Measurements from ENCODE around the gene SOX5.
"Not testable (repeated sequence)": the region's sequence is repeated elsewhere in the genome, so short reads cannot be mapped to it uniquely, and the experiment has no call there.

SOX5 gene

DNA sequence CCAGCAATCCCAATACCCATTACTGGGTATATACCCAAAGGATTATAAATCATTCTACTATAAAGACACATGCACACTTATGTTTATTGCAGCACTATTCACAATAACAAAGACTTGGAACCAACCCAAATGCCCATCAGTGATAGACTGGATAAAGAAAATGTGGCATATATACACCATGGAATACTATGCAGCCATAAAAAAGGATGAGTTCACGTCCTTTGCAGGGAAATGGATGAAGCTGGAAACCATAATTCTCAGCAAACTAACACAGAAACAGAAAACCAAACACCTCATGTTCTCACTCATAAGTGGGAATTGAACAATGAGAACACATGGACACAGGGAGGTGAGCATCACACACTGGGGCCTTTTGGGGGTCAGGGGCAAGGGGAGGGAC, 72.9 kb downstream of the SOX5 start:
- not testable (repeated sequence) for H3K36me3 ChIP-seq (ENCODE audit: insufficient read depth, low read depth, low read length); H3K27me3 ChIP-seq (ENCODE audit: insufficient read depth, low read length); H3K27ac ChIP-seq (ENCODE audit: low read length); H3K4me3 ChIP-seq (ENCODE audit: low read length); H3K9me3 ChIP-seq (ENCODE audit: insufficient read depth, low read depth, low read length); H3K4me1 ChIP-seq (ENCODE audit: insufficient read depth, low read length); H3K9ac ChIP-seq (ENCODE audit: low read depth, low read length)

DNA sequence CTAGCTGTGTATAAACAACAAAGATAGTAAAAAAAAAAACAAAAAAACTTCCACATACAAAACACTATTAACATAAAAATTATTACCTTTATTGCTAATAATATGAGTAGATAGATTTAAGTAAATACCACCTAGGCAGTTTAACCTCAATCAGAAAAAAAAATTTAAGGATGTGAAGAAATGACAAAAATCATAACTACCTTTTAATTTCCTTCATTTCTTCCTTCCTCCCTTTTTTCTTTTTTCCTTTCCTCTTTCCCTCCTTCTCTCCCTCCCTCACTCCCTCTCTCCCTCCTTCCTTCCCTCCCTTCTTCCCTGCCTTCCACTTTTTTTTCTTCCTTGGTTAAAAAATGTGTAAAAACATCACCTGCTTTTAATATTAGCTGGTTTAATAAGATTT, 81.7 kb downstream of the SOX5 start:
- Histone ChIP-seq H3K36me3 (ENCODE audit: insufficient read depth, low read depth, low read length) (no peaks in the 10 kb centered on the region), H3K27me3 (ENCODE audit: insufficient read depth, low read length) (no peaks in the 10 kb centered on the region), H3K4me3 (ENCODE audit: low read length) (no peak overlapping the region), H3K9me3 (ENCODE audit: insufficient read depth, low read depth, low read length) (no peaks in the 10 kb centered on the region), H3K4me1 (ENCODE audit: insufficient read depth, low read length) (no peaks in the 10 kb centered on the region), H3K9ac (ENCODE audit: low read depth, low read length) (no peak overlapping the region), H3K27ac (ENCODE audit: low read length) (no peak overlapping the region)

DNA sequence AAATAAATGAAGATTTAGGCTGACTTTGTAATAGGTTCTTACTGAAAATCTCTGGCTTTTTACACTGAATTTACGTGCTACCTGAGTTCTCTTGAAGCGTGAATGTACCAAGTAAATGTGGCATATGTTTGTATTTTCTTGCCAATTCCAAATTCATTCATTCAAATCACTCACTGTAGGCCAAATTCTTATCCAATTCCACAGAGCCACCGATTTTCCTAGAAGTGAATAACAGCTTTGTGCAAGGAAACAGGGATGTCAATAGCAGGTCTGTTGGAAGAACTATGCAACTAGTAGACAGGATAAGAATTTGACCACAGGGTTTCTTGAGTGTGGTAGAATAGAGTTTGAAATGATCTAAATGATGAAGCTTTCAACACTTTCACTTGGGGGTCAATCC, 86.8 kb downstream of the SOX5 start:
- Histone ChIP-seq H3K9me3 (ENCODE audit: insufficient read depth, low read depth, low read length) (0 out of 2 replicates have a peak, but pooled peaks cover 6% of the 10 kb centered on the region), H3K4me1 (ENCODE audit: insufficient read depth, low read length) (no peaks in the 10 kb centered on the region), H3K9ac (ENCODE audit: low read depth, low read length) (no peak overlapping the region), H3K27ac (ENCODE audit: low read length) (no peak overlapping the region), H3K4me3 (ENCODE audit: low read length) (no peak overlapping the region), H3K27me3 (ENCODE audit: insufficient read depth, low read length) (no peaks in the 10 kb centered on the region), H3K36me3 (ENCODE audit: insufficient read depth, low read depth, low read length) (no peaks in the 10 kb centered on the region)

DNA sequence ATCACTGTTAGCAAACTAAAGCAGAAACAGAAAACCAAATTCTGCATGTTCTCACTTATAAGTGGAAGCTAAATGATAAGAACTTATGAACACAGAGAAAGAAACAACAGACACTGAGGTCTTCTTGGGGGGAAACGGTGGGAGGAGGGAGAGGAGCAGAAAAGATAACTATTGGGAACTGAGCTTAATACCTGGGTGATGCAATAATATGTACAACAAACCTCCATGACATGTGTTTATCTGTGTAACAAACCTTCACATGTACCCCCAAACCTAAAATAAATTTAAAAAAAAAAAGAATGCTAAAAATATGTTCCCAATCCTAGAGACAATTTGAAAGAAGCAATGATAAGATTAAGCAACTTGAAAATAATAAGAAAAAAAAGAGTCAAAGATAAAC, 89.5 kb downstream of the SOX5 start:
- no peak overlapping the region for H3K9ac ChIP-seq (ENCODE audit: low read depth, low read length)
- no peak overlapping the region for H3K27ac ChIP-seq (ENCODE audit: low read length)

DNA sequence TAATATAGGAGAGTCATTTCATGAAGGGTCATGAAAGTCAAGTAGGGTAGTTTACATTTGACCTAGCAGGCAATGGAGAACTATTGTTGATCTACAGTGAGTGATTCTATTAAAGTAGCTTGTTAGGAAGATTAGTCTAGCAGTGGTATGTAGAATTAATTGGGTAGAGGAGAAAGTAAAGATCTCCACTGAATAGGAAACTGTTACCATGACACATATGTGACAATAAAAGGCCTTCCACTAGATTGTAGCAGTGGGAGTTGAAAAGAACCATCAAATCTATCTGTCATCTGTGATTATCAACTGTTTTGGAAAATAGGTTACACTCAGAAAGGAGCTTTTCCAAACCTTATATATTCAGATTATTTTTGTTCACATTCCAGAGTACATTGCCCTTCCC, 92.3 kb downstream of the SOX5 start:
- peaks cover 5% of the 10 kb centered on the region; the same call in 1 of the 2 replicates for H3K4me1 ChIP-seq (ENCODE audit: insufficient read depth, low read length)
- no peak overlapping the region for H3K27ac ChIP-seq (ENCODE audit: low read length)

More for the DNA sequence above, 89.5 kb downstream of the SOX5 start:
- Histone ChIP-seq H3K4me1 (ENCODE audit: insufficient read depth, low read length) (no peaks in the 10 kb centered on the region), H3K4me3 (ENCODE audit: low read length) (no peak overlapping the region), H3K27me3 (ENCODE audit: insufficient read depth, low read length) (no peaks in the 10 kb centered on the region), H3K9me3 (ENCODE audit: insufficient read depth, low read depth, low read length) (0 out of 2 replicates have a peak, but pooled peaks cover 6% of the 10 kb centered on the region), H3K36me3 (ENCODE audit: insufficient read depth, low read depth, low read length) (no peaks in the 10 kb centered on the region)

DNA sequence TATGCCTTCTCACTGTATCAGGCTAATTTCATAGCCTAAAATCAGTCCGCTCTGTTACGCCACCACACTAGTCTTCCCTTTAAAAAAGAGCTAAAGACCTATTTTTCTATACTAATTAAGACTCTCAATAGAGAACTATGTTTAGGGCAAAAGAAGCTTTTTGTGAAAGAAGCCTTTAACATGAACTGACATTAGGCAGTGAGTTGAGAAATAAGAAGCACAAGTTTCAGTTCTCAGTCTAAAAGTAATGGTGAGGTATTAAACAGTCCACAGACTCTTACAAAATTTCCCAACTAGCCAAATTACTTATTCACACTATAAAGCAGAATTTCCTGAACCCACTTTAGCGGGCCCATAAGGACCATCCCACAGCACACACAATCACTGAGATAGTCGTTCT, 93.7 kb downstream of the SOX5 start:
- Histone ChIP-seq H3K4me1 (ENCODE audit: insufficient read depth, low read length) (peaks cover 5% of the 10 kb centered on the region; the same call in 1 of the 2 replicates), H3K27me3 (ENCODE audit: insufficient read depth, low read length) (no peaks in the 10 kb centered on the region), H3K27ac (ENCODE audit: low read length) (no peak overlapping the region), H3K9me3 (ENCODE audit: insufficient read depth, low read depth, low read length) (0 out of 2 replicates have a peak, but pooled peaks cover 6% of the 10 kb centered on the region), H3K4me3 (ENCODE audit: low read length) (no peak overlapping the region), H3K9ac (ENCODE audit: low read depth, low read length) (no peak overlapping the region), H3K36me3 (ENCODE audit: insufficient read depth, low read depth, low read length) (no peaks in the 10 kb centered on the region)

More for the DNA sequence above, 92.3 kb downstream of the SOX5 start:
- Histone ChIP-seq H3K9me3 (ENCODE audit: insufficient read depth, low read depth, low read length) (0 out of 2 replicates have a peak, but pooled peaks cover 6% of the 10 kb centered on the region), H3K9ac (ENCODE audit: low read depth, low read length) (no peak overlapping the region), H3K27me3 (ENCODE audit: insufficient read depth, low read length) (no peaks in the 10 kb centered on the region), H3K4me3 (ENCODE audit: low read length) (no peak overlapping the region), H3K36me3 (ENCODE audit: insufficient read depth, low read depth, low read length) (no peaks in the 10 kb centered on the region)

DNA sequence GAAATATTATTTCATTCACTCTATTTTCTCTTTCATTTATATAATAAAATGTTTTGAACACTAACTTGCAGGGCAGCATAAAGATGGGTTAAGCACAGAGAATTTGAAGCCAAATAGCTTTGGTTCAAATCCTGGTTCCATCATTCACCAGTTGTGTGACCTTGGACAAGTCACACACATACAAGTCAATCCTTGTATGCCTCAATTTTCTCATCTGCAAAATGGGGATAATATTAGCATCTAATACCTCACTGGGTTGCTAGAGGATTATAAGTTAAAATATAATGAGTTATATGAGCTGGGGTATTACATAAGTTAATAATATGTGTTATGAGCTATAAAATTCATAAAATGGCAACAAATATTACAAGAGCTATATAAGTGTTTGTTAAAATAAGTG, 94.9 kb downstream of the SOX5 start:
- Histone ChIP-seq H3K27ac (ENCODE audit: low read length) (no peak overlapping the region), H3K9ac (ENCODE audit: low read depth, low read length) (no peak overlapping the region), H3K9me3 (ENCODE audit: insufficient read depth, low read depth, low read length) (0 out of 2 replicates have a peak, but pooled peaks cover 6% of the 10 kb centered on the region), H3K36me3 (ENCODE audit: insufficient read depth, low read depth, low read length) (no peaks in the 10 kb centered on the region), H3K4me1 (ENCODE audit: insufficient read depth, low read length) (peaks cover 5% of the 10 kb centered on the region; the same call in 1 of the 2 replicates), H3K27me3 (ENCODE audit: insufficient read depth, low read length) (no peaks in the 10 kb centered on the region), H3K4me3 (ENCODE audit: low read length) (no peak overlapping the region)

- Histone ChIP-seq H3K27me3 (ENCODE audit: insufficient read depth, low read length) (no peaks in the 10 kb centered on the region), H3K36me3 (ENCODE audit: insufficient read depth, low read depth, low read length) (no peaks in the 10 kb centered on the region), H3K4me3 (ENCODE audit: low read length) (no peak overlapping the region), H3K27ac (ENCODE audit: low read length) (no peak overlapping the region), H3K9me3 (ENCODE audit: insufficient read depth, low read depth, low read length) (no peaks in the 10 kb centered on the region), H3K4me1 (ENCODE audit: insufficient read depth, low read length) (peaks cover 5% of the 10 kb centered on the region; the same call in 1 of the 2 replicates), H3K9ac (ENCODE audit: low read depth, low read length) (no peak overlapping the region)
Measured at GRCh38 chr12:23853640-23854039, 95.8 kb downstream of the SOX5 start.

DNA sequence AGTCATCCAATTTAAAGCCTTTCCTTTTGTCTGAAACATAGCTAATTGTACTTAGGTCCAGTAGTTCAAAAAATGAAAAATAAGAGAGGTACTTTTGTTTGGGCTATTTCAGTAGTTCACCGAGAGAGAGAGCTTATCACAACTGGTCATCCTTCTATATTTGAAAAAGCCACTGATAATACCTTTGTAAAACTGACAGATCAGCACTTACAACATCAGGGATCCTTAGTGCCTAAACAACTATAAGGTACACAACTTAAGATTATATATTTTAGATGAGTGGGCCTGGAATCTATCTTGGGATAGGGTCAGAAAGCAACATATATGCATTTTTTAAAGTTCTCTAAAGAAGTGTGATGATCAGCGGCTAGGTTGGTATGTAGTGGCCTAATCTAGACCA, 97.9 kb downstream of the SOX5 start:
- Histone ChIP-seq H3K36me3 (ENCODE audit: insufficient read depth, low read depth, low read length) (no peaks in the 10 kb centered on the region), H3K27ac (ENCODE audit: low read length) (no peak overlapping the region), H3K27me3 (ENCODE audit: insufficient read depth, low read length) (no peaks in the 10 kb centered on the region), H3K9me3 (ENCODE audit: insufficient read depth, low read depth, low read length) (no peaks in the 10 kb centered on the region), H3K4me3 (ENCODE audit: low read length) (no peak overlapping the region), H3K9ac (ENCODE audit: low read depth, low read length) (no peak overlapping the region), H3K4me1 (ENCODE audit: insufficient read depth, low read length) (peaks cover 5% of the 10 kb centered on the region; the same call in 1 of the 2 replicates)

GRCh38 chr12:23847857-23848256, 101.6 kb downstream of the SOX5 start:
- no peak overlapping the region for H3K9ac ChIP-seq (ENCODE audit: low read depth, low read length)

GRCh38 chr12:23843958-23844357, 105.5 kb downstream of the SOX5 start:
- Histone ChIP-seq H3K4me3 (ENCODE audit: low read length) (no peak overlapping the region), H3K4me1 (ENCODE audit: insufficient read depth, low read length) (no peaks in the 10 kb centered on the region), H3K36me3 (ENCODE audit: insufficient read depth, low read depth, low read length) (no peaks in the 10 kb centered on the region), H3K9ac (ENCODE audit: low read depth, low read length) (no peak overlapping the region), H3K9me3 (ENCODE audit: insufficient read depth, low read depth, low read length) (no peaks in the 10 kb centered on the region), H3K27ac (ENCODE audit: low read length) (no peak overlapping the region), H3K27me3 (ENCODE audit: insufficient read depth, low read length) (no peaks in the 10 kb centered on the region)

More at GRCh38 chr12:23847857-23848256, 101.6 kb downstream of the SOX5 start:
- Histone ChIP-seq H3K27ac (ENCODE audit: low read length) (no peak overlapping the region), H3K36me3 (ENCODE audit: insufficient read depth, low read depth, low read length) (no peaks in the 10 kb centered on the region), H3K4me1 (ENCODE audit: insufficient read depth, low read length) (peaks cover 5% of the 10 kb centered on the region; the same call in 1 of the 2 replicates), H3K9me3 (ENCODE audit: insufficient read depth, low read depth, low read length) (no peaks in the 10 kb centered on the region), H3K4me3 (ENCODE audit: low read length) (no peak overlapping the region), H3K27me3 (ENCODE audit: insufficient read depth, low read length) (no peaks in the 10 kb centered on the region)

- no peaks in the 10 kb centered on the region for H3K36me3 ChIP-seq (ENCODE audit: insufficient read depth, low read depth, low read length)
- no peak overlapping the region for H3K27ac ChIP-seq (ENCODE audit: low read length)
- no peaks in the 10 kb centered on the region for H3K9me3 ChIP-seq (ENCODE audit: insufficient read depth, low read depth, low read length)
Measured at GRCh38 chr12:23834076-23834475, 115.4 kb downstream of the SOX5 start.

More at GRCh38 chr12:23834076-23834475, 115.4 kb downstream of the SOX5 start:
- no peak overlapping the region for H3K4me3 ChIP-seq (ENCODE audit: low read length)
- peaks cover 6% of the 10 kb centered on the region; the same call in 1 of the 2 replicates for H3K4me1 ChIP-seq (ENCODE audit: insufficient read depth, low read length)
- no peak overlapping the region for H3K9ac ChIP-seq (ENCODE audit: low read depth, low read length)
- H3K27me3 ChIP-seq (ENCODE audit: insufficient read depth, low read length), result no peaks in the 10 kb centered on the region
